Measurements from ENCODE around the gene TMEM30A. TPM values are rescaled to one million over a fixed set of nuclear protein-coding genes. Genes with fewer than 3 reads are reported as not detected.

TMEM30A gene
- polyA plus RNA-seq (2013, experiment 1 of 2), result 28.7 TPM
- 27.8 TPM for polyA plus RNA-seq (2013, experiment 2 of 2)

- Histone ChIP-seq H2AK5ac (ENCODE audit: low read length) (no peak within 1 kb of the TSS), H4K8ac (ENCODE audit: low read depth, low read length) (no peak within 1 kb of the TSS), H3K36me3 (ENCODE audit: control insufficient read depth, insufficient read depth, low read length) (no peaks in the 10 kb centered on the region), H3K27me3 (ENCODE audit: insufficient read depth, low read length, poor library complexity) (no peaks in the 10 kb centered on the region), H3K56ac (ENCODE audit: low read length) (peak within 1 kb of the TSS; percentile 99), H3K79me2 (ENCODE audit: control insufficient read depth, insufficient read depth, low read length) (peaks cover 20% of the 10 kb centered on the region), H3K4me1 (ENCODE audit: control insufficient read depth, low read depth, low read length) (no peaks in the 10 kb centered on the region), H3K4me2 (ENCODE audit: low read length) (peak within 1 kb of the TSS; percentile 97), H3K9ac (ENCODE audit: low read length) (peak within 1 kb of the TSS; percentile 92), H3K27ac (ENCODE audit: low read depth, low read length) (peak within 1 kb of the TSS; percentile 53), H2BK15ac (replicated peaks; ENCODE audit: low read depth) (no peak within 1 kb of the TSS), H3K79me1 (ENCODE audit: low read length) (no peaks in the 10 kb centered on the region), H3K23ac (ENCODE audit: low read length) (peak within 1 kb of the TSS; percentile 80), H2BK120ac (ENCODE audit: low read depth, low read length) (no peak within 1 kb of the TSS), H3K4me3 (ENCODE audit: low read length) (peak within 1 kb of the TSS; percentile 98), H4K5ac (ENCODE audit: low read length) (no peak within 1 kb of the TSS), H3K18ac (ENCODE audit: low read length) (no peak within 1 kb of the TSS), H3K4ac (ENCODE audit: low read depth, low read length) (no peak within 1 kb of the TSS), H2BK5ac (ENCODE audit: low read length) (no peak within 1 kb of the TSS)
- peak; percentile 100 for DNase-seq
- WGBS (ENCODE audit: extremely low coverage, insufficient coverage, low lambda C conversion rate), result no CpG with 5 or more reads among the region's 55 CpGs
These were observed at the start of gene TMEM30A for GRCh38 chr6:75284632-75285282. Gene TMEM30A (minus strand): TSS chr6:75284792. CDS start chr6:75284638, 154 bp downstream.

GRCh38 chr6:75333676-75334200 is 49.1 kb upstream of the TMEM30A start:
- Histone ChIP-seq H3K27ac (ENCODE audit: low read depth, low read length) (no peak overlapping the region), H3K4ac (ENCODE audit: low read depth, low read length) (no peak overlapping the region)

GRCh38 chr6:75331151-75331550 is 46.6 kb upstream of the TMEM30A start:
- H3K4me3 ChIP-seq (ENCODE audit: low read length), result no peak overlapping the region
- H3K9ac ChIP-seq (ENCODE audit: low read length), result no peak overlapping the region
- H2BK5ac ChIP-seq (ENCODE audit: low read length), result no peak overlapping the region
- no peak overlapping the region for H4K5ac ChIP-seq (ENCODE audit: low read length)
- no peak overlapping the region for H3K27ac ChIP-seq (ENCODE audit: low read depth, low read length)
- no peak overlapping the region for H3K56ac ChIP-seq (ENCODE audit: low read length)
- no peak overlapping the region for H3K18ac ChIP-seq (ENCODE audit: low read length)
- no peak overlapping the region for H3K4ac ChIP-seq (ENCODE audit: low read depth, low read length)
- peaks cover 10% of the 10 kb centered on the region for H3K4me1 ChIP-seq (ENCODE audit: control insufficient read depth, low read depth, low read length)
- H4K8ac ChIP-seq (ENCODE audit: low read depth, low read length), result no peak overlapping the region
- no peaks in the 10 kb centered on the region for H3K79me1 ChIP-seq (ENCODE audit: low read length)
- no peak overlapping the region for H2AK5ac ChIP-seq (ENCODE audit: low read length)
- no peak overlapping the region for H3K4me2 ChIP-seq (ENCODE audit: low read length)
- no peaks in the 10 kb centered on the region for H3K27me3 ChIP-seq (ENCODE audit: insufficient read depth, low read length, poor library complexity)
- no CpG with 5 or more reads among the region's 2 CpGs for WGBS (ENCODE audit: extremely low coverage, insufficient coverage, low lambda C conversion rate)
- no peak overlapping the region for H2BK15ac ChIP-seq (replicated peaks; ENCODE audit: low read depth)
- H3K79me2 ChIP-seq (ENCODE audit: control insufficient read depth, insufficient read depth, low read length), result no peaks in the 10 kb centered on the region
- H3K36me3 ChIP-seq (ENCODE audit: control insufficient read depth, insufficient read depth, low read length), result no peaks in the 10 kb centered on the region
- DNase-seq, result no peak
- no peak overlapping the region for H3K23ac ChIP-seq (ENCODE audit: low read length)
- no peak overlapping the region for H2BK120ac ChIP-seq (ENCODE audit: low read depth, low read length)

More at GRCh38 chr6:75333676-75334200, 49.1 kb upstream of the TMEM30A start:
- DNase-seq, result peak; percentile 16
- no peak overlapping the region for H3K4me2 ChIP-seq (ENCODE audit: low read length)
- H3K36me3 ChIP-seq (ENCODE audit: control insufficient read depth, insufficient read depth, low read length), result no peaks in the 10 kb centered on the region
- WGBS (ENCODE audit: extremely low coverage, insufficient coverage, low lambda C conversion rate), result no CpG with 5 or more reads among the region's 2 CpGs
- H2BK5ac ChIP-seq (ENCODE audit: low read length), result no peak overlapping the region
- H3K4me1 ChIP-seq (ENCODE audit: control insufficient read depth, low read depth, low read length), result peaks cover 10% of the 10 kb centered on the region
- H3K9ac ChIP-seq (ENCODE audit: low read length), result no peak overlapping the region
- no peaks in the 10 kb centered on the region for H3K79me1 ChIP-seq (ENCODE audit: low read length)
- H3K27me3 ChIP-seq (ENCODE audit: insufficient read depth, low read length, poor library complexity), result no peaks in the 10 kb centered on the region
- no peak overlapping the region for H2BK15ac ChIP-seq (replicated peaks; ENCODE audit: low read depth)
- H3K79me2 ChIP-seq (ENCODE audit: control insufficient read depth, insufficient read depth, low read length), result no peaks in the 10 kb centered on the region
- H2AK5ac ChIP-seq (ENCODE audit: low read length), result no peak overlapping the region
- H2BK120ac ChIP-seq (ENCODE audit: low read depth, low read length), result no peak overlapping the region
- H3K23ac ChIP-seq (ENCODE audit: low read length), result no peak overlapping the region
- H3K4me3 ChIP-seq (ENCODE audit: low read length), result no peak overlapping the region
- H4K8ac ChIP-seq (ENCODE audit: low read depth, low read length), result no peak overlapping the region
- H4K5ac ChIP-seq (ENCODE audit: low read length), result no peak overlapping the region
- H3K56ac ChIP-seq (ENCODE audit: low read length), result no peak overlapping the region
- H3K18ac ChIP-seq (ENCODE audit: low read length), result no peak overlapping the region

- Histone ChIP-seq H3K56ac (ENCODE audit: low read length) (no peak overlapping the region), H3K18ac (ENCODE audit: low read length) (no peak overlapping the region), H3K4me2 (ENCODE audit: low read length) (no peak overlapping the region), H3K79me2 (ENCODE audit: control insufficient read depth, insufficient read depth, low read length) (no peaks in the 10 kb centered on the region), H2BK5ac (ENCODE audit: low read length) (no peak overlapping the region), H2BK120ac (ENCODE audit: low read depth, low read length) (no peak overlapping the region), H3K27ac (ENCODE audit: low read depth, low read length) (no peak overlapping the region), H3K4me1 (ENCODE audit: control insufficient read depth, low read depth, low read length) (peaks cover 9% of the 10 kb centered on the region), H3K27me3 (ENCODE audit: insufficient read depth, low read length, poor library complexity) (no peaks in the 10 kb centered on the region), H2BK15ac (replicated peaks; ENCODE audit: low read depth) (no peak overlapping the region), H3K23ac (ENCODE audit: low read length) (no peak overlapping the region), H2AK5ac (ENCODE audit: low read length) (no peak overlapping the region), H3K79me1 (ENCODE audit: low read length) (no peaks in the 10 kb centered on the region), H3K36me3 (ENCODE audit: control insufficient read depth, insufficient read depth, low read length) (no peaks in the 10 kb centered on the region), H4K8ac (ENCODE audit: low read depth, low read length) (no peak overlapping the region), H3K4ac (ENCODE audit: low read depth, low read length) (no peak overlapping the region), H3K4me3 (ENCODE audit: low read length) (no peak overlapping the region), H4K5ac (ENCODE audit: low read length) (no peak overlapping the region), H3K9ac (ENCODE audit: low read length) (no peak overlapping the region)
- no peak for DNase-seq
- no CpG with 5 or more reads among the region's 1 CpG for WGBS (ENCODE audit: extremely low coverage, insufficient coverage, low lambda C conversion rate)
These were observed 45.1 kb upstream of the TMEM30A start for GRCh38 chr6:75329703-75330102.

GRCh38 chr6:75327807-75328206 is 43.2 kb upstream of the TMEM30A start:
- Histone ChIP-seq H3K27ac (ENCODE audit: low read depth, low read length) (no peak overlapping the region), H3K36me3 (ENCODE audit: control insufficient read depth, insufficient read depth, low read length) (no peaks in the 10 kb centered on the region), H3K27me3 (ENCODE audit: insufficient read depth, low read length, poor library complexity) (no peaks in the 10 kb centered on the region), H2AK5ac (ENCODE audit: low read length) (no peak overlapping the region), H3K9ac (ENCODE audit: low read length) (no peak overlapping the region), H3K4ac (ENCODE audit: low read depth, low read length) (no peak overlapping the region), H3K4me1 (ENCODE audit: control insufficient read depth, low read depth, low read length) (peaks cover 4% of the 10 kb centered on the region), H2BK120ac (ENCODE audit: low read depth, low read length) (no peak overlapping the region), H3K4me3 (ENCODE audit: low read length) (no peak overlapping the region), H4K8ac (ENCODE audit: low read depth, low read length) (no peak overlapping the region), H2BK15ac (replicated peaks; ENCODE audit: low read depth) (no peak overlapping the region), H3K23ac (ENCODE audit: low read length) (no peak overlapping the region), H4K5ac (ENCODE audit: low read length) (no peak overlapping the region), H3K79me1 (ENCODE audit: low read length) (no peaks in the 10 kb centered on the region), H3K18ac (ENCODE audit: low read length) (no peak overlapping the region), H3K79me2 (ENCODE audit: control insufficient read depth, insufficient read depth, low read length) (no peaks in the 10 kb centered on the region), H3K4me2 (ENCODE audit: low read length) (no peak overlapping the region), H2BK5ac (ENCODE audit: low read length) (no peak overlapping the region), H3K56ac (ENCODE audit: low read length) (no peak overlapping the region)
- no CpG with 5 or more reads among the region's 1 CpG for WGBS (ENCODE audit: extremely low coverage, insufficient coverage, low lambda C conversion rate)
- no peak for DNase-seq
